ENCODE data around the gene PGS1. TPM values are rescaled to one million over a fixed set of nuclear protein-coding genes. Genes with fewer than 3 reads are reported as not detected.

The PGS1 gene
- polyA plus RNA-seq, 1 donor, result 29.7 TPM

GRCh38 chr17:78411241-78411857 lies 32.9 kb downstream of the PGS1 start:
- no peak for DNase-seq

- DNase-seq, result no peak
Measured at GRCh38 chr17:78412403-78412802, 34.0 kb downstream of the PGS1 start.

- no peak for DNase-seq
Measured at GRCh38 chr17:78414178-78415162, 36.0 kb downstream of the PGS1 start.

GRCh38 chr17:78415821-78416711 lies 37.6 kb downstream of the PGS1 start:
- DNase-seq, result no peak

- no peak for DNase-seq
Measured at GRCh38 chr17:78416791-78417530, 38.5 kb downstream of the PGS1 start.

GRCh38 chr17:78417531-78417909 lies 39.1 kb downstream of the PGS1 start:
- DNase-seq, result no peak

GRCh38 chr17:78418326-78419026 lies 40.0 kb downstream of the PGS1 start:
- no peak for DNase-seq

- DNase-seq, result no peak
Measured at GRCh38 chr17:78419970-78420815, 41.7 kb downstream of the PGS1 start.

- no peak for DNase-seq
Measured at GRCh38 chr17:78421084-78421533, 42.7 kb downstream of the PGS1 start.

- DNase-seq, result peak; percentile 62
Measured at GRCh38 chr17:78421534-78422266, 43.3 kb downstream of the PGS1 start.

GRCh38 chr17:78422267-78422605 lies 43.8 kb downstream of the PGS1 start:
- no peak for DNase-seq

- DNase-seq, result no peak
Measured at GRCh38 chr17:78422872-78423588, 44.6 kb downstream of the PGS1 start.

- DNase-seq, result no peak
Measured at GRCh38 chr17:78423961-78424675, 45.7 kb downstream of the PGS1 start.

- DNase-seq, result no peak
Measured at GRCh38 chr17:78425429-78425828, 47.0 kb downstream of the PGS1 start.

GRCh38 chr17:78426293-78426879 lies 47.9 kb downstream of the PGS1 start:
- no peak for DNase-seq

- DNase-seq, result no peak
Measured at GRCh38 chr17:78427140-78427539, 48.7 kb downstream of the PGS1 start.

GRCh38 chr17:78428025-78428575 lies 49.7 kb downstream of the PGS1 start:
- no peak for DNase-seq
